Measurements from ENCODE around the gene TRIM38. TPM values are rescaled to one million over a fixed set of nuclear protein-coding genes. Genes with fewer than 3 reads are reported as not detected.

Gene TRIM38
- total RNA-seq, 4 donors from 2014 or later: 7.7 to 9.0 (median 8.5) TPM

GRCh38 chr6:25968769-25969168 is 6.2 kb downstream of the TRIM38 start:
- intact Hi-C loops (cut with DNase I): no loop called here
- peaks cover 25 to 91% (median 33%) of the 10 kb centered on the region in 3 donors for H3K36me3 ChIP-seq
- DNase-seq: no peak
- no peaks in the 10 kb centered on the region for H3K27me3 ChIP-seq
- TF ChIP-seq POLR2A (IDR thresholded peaks at IDR 0.05) (no peak), CTCF (IDR thresholded peaks at IDR 0.05) (no peak)
- H3K27ac ChIP-seq: no peak overlapping the region
- H3K9me3 ChIP-seq: no peaks in the 10 kb centered on the region
- H3K4me1 ChIP-seq: peaks cover 6 to 71% (median 46%) of the 10 kb centered on the region in 3 donors
- H3K4me3 ChIP-seq: no peak overlapping the region

GRCh38 chr6:25971187-25971821 is 8.7 kb downstream of the TRIM38 start:
- intact Hi-C loops (cut with DNase I): no loop called here
- no peak for DNase-seq

GRCh38 chr6:25972128-25972527 is 9.5 kb downstream of the TRIM38 start:
- no peak for DNase-seq

More at GRCh38 chr6:25971187-25971821, 8.7 kb downstream of the TRIM38 start:
- Histone ChIP-seq H3K27ac (peak overlapping the region in 1 of 4 donors; percentile 30), H3K9me3 (no peaks in the 10 kb centered on the region), H3K4me3 (no peak overlapping the region), H3K4me1 (peaks cover 6 to 45% (median 22%) of the 10 kb centered on the region in 3 donors), H3K36me3 (peaks cover 35 to 98% (median 36%) of the 10 kb centered on the region in 3 donors), H3K27me3 (no peaks in the 10 kb centered on the region)
- WGBS, 2 donors: 100% methylated on average over 1 of the region's 1 CpG
- TF ChIP-seq POLR2A (IDR thresholded peaks at IDR 0.05) (no peak), CTCF (IDR thresholded peaks at IDR 0.05) (no peak)

GRCh38 chr6:25972902-25973301 is 10.3 kb downstream of the TRIM38 start:
- peaks cover 29 to 100% (median 38%) of the 10 kb centered on the region in 3 donors for H3K36me3 ChIP-seq
- H3K4me3 ChIP-seq: no peak overlapping the region
- no peak for TF ChIP-seq POLR2A (IDR thresholded peaks at IDR 0.05)
- TF ChIP-seq CTCF (IDR thresholded peaks at IDR 0.05): no peak
- peaks cover 4 to 29% (median 9%) of the 10 kb centered on the region in 3 donors for H3K4me1 ChIP-seq
- DNase-seq: no peak
- H3K27me3 ChIP-seq: no peaks in the 10 kb centered on the region
- WGBS, 2 donors: 73 to 78% methylated on average over 5 of the region's 5 CpGs
- no peak overlapping the region for H3K27ac ChIP-seq
- intact Hi-C loops (cut with DNase I): no loop called here
- no peaks in the 10 kb centered on the region for H3K9me3 ChIP-seq

More at GRCh38 chr6:25972128-25972527, 9.5 kb downstream of the TRIM38 start:
- Histone ChIP-seq H3K9me3 (no peaks in the 10 kb centered on the region), H3K27me3 (no peaks in the 10 kb centered on the region), H3K4me3 (no peak overlapping the region), H3K27ac (no peak overlapping the region), H3K4me1 (peaks cover 6 to 37% (median 14%) of the 10 kb centered on the region in 3 donors), H3K36me3 (peaks cover 29 to 98% (median 35%) of the 10 kb centered on the region in 3 donors)
- intact Hi-C loops (cut with DNase I): no loop called here
- TF ChIP-seq POLR2A (IDR thresholded peaks at IDR 0.05) (no peak), CTCF (IDR thresholded peaks at IDR 0.05) (no peak)
- 67% methylated on average over 1 of the region's 1 CpG for WGBS, 2 donors

GRCh38 chr6:25973923-25974555 is 11.4 kb downstream of the TRIM38 start:
- H3K27me3 ChIP-seq: no peaks in the 10 kb centered on the region
- no peaks in the 10 kb centered on the region for H3K9me3 ChIP-seq
- intact Hi-C loops (cut with DNase I): no loop called here
- peaks cover 0 to 22% (median 6%) of the 10 kb centered on the region in 3 donors for H3K4me1 ChIP-seq
- 89 to 94% methylated on average over 2 of the region's 2 CpGs for WGBS, 2 donors
- DNase-seq: no peak
- TF ChIP-seq POLR2A (IDR thresholded peaks at IDR 0.05) (no peak), CTCF (IDR thresholded peaks at IDR 0.05) (no peak)
- peaks cover 34 to 100% (median 44%) of the 10 kb centered on the region in 3 donors for H3K36me3 ChIP-seq
- H3K27ac ChIP-seq: no peak overlapping the region
- H3K4me3 ChIP-seq: no peak overlapping the region

All from esophagus squamous epithelium (tissue), 5 donors.